ENCODE data around the gene SENP7. TPM values are rescaled to one million over a fixed set of nuclear protein-coding genes. Genes with fewer than 3 reads are reported as not detected.
"Not testable (repeated sequence)": the region's sequence is repeated elsewhere in the genome, so short reads cannot be mapped to it uniquely, and the experiment has no call there.

SENP7 gene
- total and polyA plus RNA-seq, 3 experiments from 2014 or later, result 8.3 to 13.2 (median 11.1) TPM

- no peaks in the 10 kb centered on the region for H3K27me3 Mint-ChIP-seq
- peaks cover 20 to 28% (median 20%) of the 10 kb centered on the region in 5 donors for H3K9me3 Mint-ChIP-seq
- H3K4me1 ChIP-seq (ENCODE audit: insufficient read depth, low read length), result no peaks in the 10 kb centered on the region
- H3K27ac Mint-ChIP-seq, result no peak overlapping the region
- H3K36me3 ChIP-seq (ENCODE audit: insufficient read depth, low read length), result no peaks in the 10 kb centered on the region
- no peak overlapping the region for H3K27ac ChIP-seq (ENCODE audit: low read depth, low read length)
- no peak for DNase-seq
- H3K4me1 Mint-ChIP-seq, result no peaks in the 10 kb centered on the region
- no peak overlapping the region for H3K4me3 ChIP-seq (ENCODE audit: low read length)
- CTCF ChIA-PET, result no interaction called here
- peaks cover 9 to 35% (median 30%) of the 10 kb centered on the region in 3 donors for H3K36me3 Mint-ChIP-seq
- H3K9me3 ChIP-seq (ENCODE audit: low read length), result peaks cover 6% of the 10 kb centered on the region
- H3K4me3 Mint-ChIP-seq, result no peak overlapping the region
- POLR2A ChIA-PET, result no interaction called here
- H3K27me3 ChIP-seq (ENCODE audit: insufficient read depth, low read length, poor library complexity, severe bottlenecking), result no peaks in the 10 kb centered on the region
These were observed 200.5 kb downstream of the SENP7 start for GRCh38 chr3:101312545-101312944.

DNA sequence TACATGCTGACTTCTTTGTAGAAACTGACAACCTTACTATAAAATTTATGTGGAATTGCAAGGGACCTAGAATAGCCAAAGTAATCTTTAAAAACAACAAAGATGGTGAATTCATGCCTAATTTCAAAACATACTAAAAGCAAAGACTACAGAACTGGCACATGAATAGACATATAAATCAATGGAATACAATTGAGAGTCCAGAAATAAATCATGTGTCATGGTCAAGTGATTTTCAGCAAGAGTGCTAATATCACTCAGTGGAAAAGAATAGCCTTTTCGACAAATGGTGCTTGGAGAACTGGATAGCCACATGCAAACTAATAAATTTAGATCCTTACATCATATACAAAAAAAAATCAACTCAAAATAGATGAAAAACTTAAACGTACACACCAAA is 201.3 kb downstream of the SENP7 start:
- no peak for DNase-seq
- H3K4me3 Mint-ChIP-seq, result no peak overlapping the region
- H3K36me3 Mint-ChIP-seq, result peaks cover 9 to 41% (median 31%) of the 10 kb centered on the region in 3 donors
- H3K27ac Mint-ChIP-seq, result no peak overlapping the region
- no peaks in the 10 kb centered on the region for H3K4me1 Mint-ChIP-seq
- CTCF ChIA-PET, result no interaction called here
- no peaks in the 10 kb centered on the region for H3K27me3 ChIP-seq (ENCODE audit: insufficient read depth, low read length, poor library complexity, severe bottlenecking)
- no peak overlapping the region for H3K4me3 ChIP-seq (ENCODE audit: low read length)
- no peaks in the 10 kb centered on the region for H3K27me3 Mint-ChIP-seq
- H3K9me3 Mint-ChIP-seq, result peaks cover 25 to 33% (median 29%) of the 10 kb centered on the region in 5 donors
- no peak overlapping the region for H3K27ac ChIP-seq (ENCODE audit: low read depth, low read length)
- POLR2A ChIA-PET, result no interaction called here
- no peaks in the 10 kb centered on the region for H3K4me1 ChIP-seq (ENCODE audit: insufficient read depth, low read length)
- no peaks in the 10 kb centered on the region for H3K36me3 ChIP-seq (ENCODE audit: insufficient read depth, low read length)
- H3K9me3 ChIP-seq (ENCODE audit: low read length), result peaks cover 6% of the 10 kb centered on the region

GRCh38 chr3:101310978-101311375 is 202.0 kb downstream of the SENP7 start:
- POLR2A ChIA-PET, result no interaction called here
- peaks cover 31 to 36% (median 34%) of the 10 kb centered on the region in 5 donors for H3K9me3 Mint-ChIP-seq
- no peak overlapping the region for H3K4me3 ChIP-seq (ENCODE audit: low read length)
- DNase-seq, result no peak
- H3K4me3 Mint-ChIP-seq, result no peak overlapping the region
- no peak overlapping the region for H3K27ac Mint-ChIP-seq
- H3K36me3 Mint-ChIP-seq, result peaks cover 9 to 48% (median 32%) of the 10 kb centered on the region in 3 donors
- no peaks in the 10 kb centered on the region for H3K27me3 Mint-ChIP-seq
- H3K9me3 ChIP-seq (ENCODE audit: low read length), result peaks cover 6% of the 10 kb centered on the region
- H3K27ac ChIP-seq (ENCODE audit: low read depth, low read length), result no peak overlapping the region
- no peaks in the 10 kb centered on the region for H3K4me1 Mint-ChIP-seq
- H3K4me1 ChIP-seq (ENCODE audit: insufficient read depth, low read length), result no peaks in the 10 kb centered on the region
- H3K36me3 ChIP-seq (ENCODE audit: insufficient read depth, low read length), result no peaks in the 10 kb centered on the region
- CTCF ChIA-PET, result no interaction called here
- H3K27me3 ChIP-seq (ENCODE audit: insufficient read depth, low read length, poor library complexity, severe bottlenecking), result no peaks in the 10 kb centered on the region

DNA sequence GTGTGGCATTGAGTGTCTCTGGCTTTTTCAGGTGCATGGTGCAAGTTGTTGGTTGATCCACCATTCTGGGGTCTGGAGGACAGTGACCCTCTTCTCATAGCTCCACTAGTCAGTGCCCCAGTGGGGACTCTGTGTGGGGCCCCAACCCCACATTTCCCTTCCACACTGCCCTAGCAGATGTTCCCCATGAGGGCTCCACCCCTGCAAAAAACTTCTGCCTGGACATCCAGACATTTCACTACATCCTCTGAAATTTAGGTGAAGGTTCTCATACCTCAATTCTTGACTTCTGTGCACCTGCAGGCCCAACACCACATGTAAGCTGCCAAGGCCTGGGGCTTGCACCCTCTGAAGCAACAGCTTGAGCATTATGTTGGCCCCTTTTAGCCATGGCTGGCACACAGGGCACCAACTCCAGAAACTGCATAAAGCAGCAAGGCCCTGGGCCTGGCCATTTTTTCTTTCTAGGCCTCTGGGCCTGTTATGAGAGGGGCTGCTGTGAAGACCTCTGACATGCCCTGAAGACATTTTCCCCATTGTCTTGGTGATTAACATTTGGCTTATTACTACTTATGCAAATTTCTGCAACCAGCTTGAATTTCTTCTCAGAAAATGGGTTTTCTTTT is 204.8 kb downstream of the SENP7 start:
- H3K27me3 ChIP-seq (ENCODE audit: insufficient read depth, low read length, poor library complexity, severe bottlenecking); CTCF ChIA-PET; H3K4me1 ChIP-seq (ENCODE audit: insufficient read depth, low read length); H3K27ac ChIP-seq (ENCODE audit: low read depth, low read length); H3K9me3 ChIP-seq (ENCODE audit: low read length); DNase-seq; H3K4me3 Mint-ChIP-seq; H3K4me1 Mint-ChIP-seq; H3K36me3 ChIP-seq (ENCODE audit: insufficient read depth, low read length); POLR2A ChIA-PET; H3K27me3 Mint-ChIP-seq; H3K27ac Mint-ChIP-seq; H3K4me3 ChIP-seq (ENCODE audit: low read length): not testable (repeated sequence)
- Mint-ChIP-seq H3K9me3 (peaks cover 33 to 42% (median 36%) of the 10 kb centered on the region in 5 donors), H3K36me3 (peaks cover 9 to 68% (median 40%) of the 10 kb centered on the region in 3 donors)

DNA sequence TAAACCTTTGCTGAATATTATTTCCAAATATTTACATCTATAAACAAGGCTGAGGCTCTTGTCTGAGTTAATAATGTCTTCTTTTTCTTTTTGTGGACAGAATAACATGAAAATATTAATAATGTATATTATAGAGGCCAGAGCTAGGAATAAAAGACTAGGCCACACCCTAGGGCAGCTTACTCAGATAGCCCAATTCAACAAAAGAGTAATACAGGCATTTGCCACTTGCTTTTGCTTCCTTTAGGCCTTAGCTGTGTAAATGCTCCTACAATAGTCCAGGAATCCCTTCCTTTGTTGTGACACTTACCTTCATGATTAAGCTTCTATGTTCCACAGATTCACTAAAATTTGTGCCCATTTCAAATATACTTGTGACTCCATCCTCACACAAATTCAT is 209.2 kb downstream of the SENP7 start:
- DNase-seq, result no peak
- peaks cover 6% of the 10 kb centered on the region for H3K9me3 ChIP-seq (ENCODE audit: low read length)
- ChIA-PET POLR2A (no interaction called here), CTCF (no interaction called here)
- no peaks in the 10 kb centered on the region for H3K27me3 ChIP-seq (ENCODE audit: insufficient read depth, low read length, poor library complexity, severe bottlenecking)
- Mint-ChIP-seq H3K27ac (no peak overlapping the region), H3K4me1 (peaks cover 0 to 5% (median 2%) of the 10 kb centered on the region in 3 donors), H3K9me3 (peaks cover 24 to 41% (median 34%) of the 10 kb centered on the region in 5 donors), H3K36me3 (peaks cover 10 to 67% (median 18%) of the 10 kb centered on the region in 3 donors), H3K4me3 (no peak overlapping the region), H3K27me3 (peaks cover 0 to 1% of the 10 kb centered on the region in 2 donors)
- no peaks in the 10 kb centered on the region for H3K4me1 ChIP-seq (ENCODE audit: insufficient read depth, low read length)
- no peaks in the 10 kb centered on the region for H3K36me3 ChIP-seq (ENCODE audit: insufficient read depth, low read length)
- H3K27ac ChIP-seq (ENCODE audit: low read depth, low read length), result no peak overlapping the region
- H3K4me3 ChIP-seq (ENCODE audit: low read length), result no peak overlapping the region

- no peak for DNase-seq
- Mint-ChIP-seq H3K27ac (no peak overlapping the region), H3K4me3 (no peak overlapping the region)
These were observed 209.8 kb downstream of the SENP7 start for GRCh38 chr3:101303089-101303731.

GRCh38 chr3:101300073-101300472 is 212.9 kb downstream of the SENP7 start:
- CTCF ChIA-PET, result no interaction called here
- H3K27me3 Mint-ChIP-seq, result peaks cover 0 to 1% of the 10 kb centered on the region in 2 donors

More at GRCh38 chr3:101303089-101303731, 209.8 kb downstream of the SENP7 start:
- H3K4me3 ChIP-seq (ENCODE audit: low read length), result no peak overlapping the region
- H3K9me3 Mint-ChIP-seq, result peaks cover 22 to 41% (median 34%) of the 10 kb centered on the region in 5 donors
- H3K9me3 ChIP-seq (ENCODE audit: low read length), result peaks cover 2% of the 10 kb centered on the region
- no peaks in the 10 kb centered on the region for H3K36me3 ChIP-seq (ENCODE audit: insufficient read depth, low read length)
- H3K4me1 ChIP-seq (ENCODE audit: insufficient read depth, low read length), result no peaks in the 10 kb centered on the region
- CTCF ChIA-PET, result no interaction called here
- peaks cover 7 to 67% (median 15%) of the 10 kb centered on the region in 3 donors for H3K36me3 Mint-ChIP-seq
- POLR2A ChIA-PET, result no interaction called here
- peaks cover 0 to 5% (median 2%) of the 10 kb centered on the region in 3 donors for H3K4me1 Mint-ChIP-seq
- peaks cover 0 to 1% of the 10 kb centered on the region in 2 donors for H3K27me3 Mint-ChIP-seq
- no peak overlapping the region for H3K27ac ChIP-seq (ENCODE audit: low read depth, low read length)
- H3K27me3 ChIP-seq (ENCODE audit: insufficient read depth, low read length, poor library complexity, severe bottlenecking), result no peaks in the 10 kb centered on the region

DNA sequence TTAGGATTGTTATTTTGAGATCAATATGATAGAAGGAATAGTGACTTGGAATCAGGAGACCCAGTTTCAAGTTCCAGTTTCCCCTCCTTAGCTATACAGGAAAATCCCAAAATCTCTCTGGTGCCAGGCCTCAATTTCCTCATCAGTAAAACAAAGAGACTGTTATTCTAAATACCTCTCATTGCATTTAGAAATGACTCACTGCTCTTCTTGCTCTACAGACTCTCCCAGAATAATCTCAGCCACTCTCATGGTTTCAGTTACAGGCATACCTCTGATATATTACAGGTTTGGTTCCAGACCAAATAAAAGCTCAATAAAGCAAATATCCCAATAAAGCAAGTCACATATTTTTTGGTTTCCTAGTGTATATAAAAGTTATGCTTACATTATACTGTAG is 221.0 kb downstream of the SENP7 start:
- no peaks in the 10 kb centered on the region for H3K9me3 ChIP-seq (ENCODE audit: low read length)
- peaks cover 0 to 27% (median 2%) of the 10 kb centered on the region in 3 donors for H3K36me3 Mint-ChIP-seq
- no peaks in the 10 kb centered on the region for H3K27me3 ChIP-seq (ENCODE audit: insufficient read depth, low read length, poor library complexity, severe bottlenecking)
- no peaks in the 10 kb centered on the region for H3K4me1 ChIP-seq (ENCODE audit: insufficient read depth, low read length)
- peak overlapping the region in 1 of 8 donors; percentile 43 for H3K27ac Mint-ChIP-seq
- no peak for DNase-seq
- H3K4me3 ChIP-seq (ENCODE audit: low read length), result no peak overlapping the region
- H3K4me3 Mint-ChIP-seq, result no peak overlapping the region
- H3K9me3 Mint-ChIP-seq, result peaks cover 6 to 23% (median 20%) of the 10 kb centered on the region in 5 donors
- ChIA-PET CTCF (no interaction called here), POLR2A (no interaction called here)
- H3K36me3 ChIP-seq (ENCODE audit: insufficient read depth, low read length), result no peaks in the 10 kb centered on the region
- no peaks in the 10 kb centered on the region for H3K27me3 Mint-ChIP-seq
- no peak overlapping the region for H3K27ac ChIP-seq (ENCODE audit: low read depth, low read length)
- H3K4me1 Mint-ChIP-seq, result no peaks in the 10 kb centered on the region

More at GRCh38 chr3:101300073-101300472, 212.9 kb downstream of the SENP7 start:
- H3K4me1 Mint-ChIP-seq, result peaks cover 0 to 5% (median 2%) of the 10 kb centered on the region in 3 donors
- no peaks in the 10 kb centered on the region for H3K36me3 ChIP-seq (ENCODE audit: insufficient read depth, low read length)
- no peaks in the 10 kb centered on the region for H3K4me1 ChIP-seq (ENCODE audit: insufficient read depth, low read length)
- H3K4me3 ChIP-seq (ENCODE audit: low read length), result no peak overlapping the region
- POLR2A ChIA-PET, result no interaction called here
- H3K36me3 Mint-ChIP-seq, result peaks cover 5 to 58% (median 8%) of the 10 kb centered on the region in 3 donors
- peaks cover 14 to 40% (median 37%) of the 10 kb centered on the region in 5 donors for H3K9me3 Mint-ChIP-seq
- no peak overlapping the region for H3K27ac ChIP-seq (ENCODE audit: low read depth, low read length)
- H3K9me3 ChIP-seq (ENCODE audit: low read length), result no peaks in the 10 kb centered on the region
- H3K27ac Mint-ChIP-seq, result no peak overlapping the region
- DNase-seq, result no peak
- no peak overlapping the region for H3K4me3 Mint-ChIP-seq
- no peaks in the 10 kb centered on the region for H3K27me3 ChIP-seq (ENCODE audit: insufficient read depth, low read length, poor library complexity, severe bottlenecking)

Measured in CD8-positive, alpha-beta memory T cell (primary cell).